K562 (cell line): ENCODE data around the gene ZNF33A. TPM values are rescaled to one million over a fixed set of nuclear protein-coding genes. Genes with fewer than 3 reads are reported as not detected.
A peak's percentile ranks its signal among the peaks of the same experiment; 100 is the strongest.

ENCODE experiments used
- ATAC-seq: fragments of 200-7000 bp; cut with Tn5 transposase; 3 replicates; pipeline ENCODE4 v1.9.1; 2020; ENCODE audit warnings: moderate library complexity
- BruUV-seq: library from RNA; stranded (reverse); fragments of 400-500 nt; replicated peaks from 2 replicates; lab custom pipeline; 2021; lab: Mats Ljungman, UMichigan
- CTCF ChIA-PET: fragments of 300-600 bp; formaldehyde crosslinking; extraction: SDS; loops from one replicate; lab custom pipeline; 2021; ENCODE audit warnings: low intra/inter-chr PET ratio; lab: Yijun Ruan, JAX
- POLR2A ChIA-PET: fragments of 300-600, 350-650 bp; sonication (Branson Sonifier 250); formaldehyde crosslinking; extraction: SDS; loops from one replicate; lab custom pipeline; 2021; ENCODE audit warnings: antibody characterized with exemption, inconsistent platforms; lab: Yijun Ruan, JAX
- DNase-seq, 4 experiments: peaks; one replicate each; pipeline versions ENCODE4 v3.0.0 to v3.0.0-alpha.2; 2011 to 2018; ENCODE audit warnings: low spot score in 3 of 4, mixed read lengths in 3 of 4; ENCODE audit errors: extremely low read depth in 1 of 4
- FAIRE-seq: peaks from 2 replicates; lab custom pipeline; 2011; peaks lifted over from hg19 to GRCh38; lab: Jason Lieb, UNC
- H2AFZ ChIP-seq: 2 replicates; pipeline ENCODE4 v1.6.0; 2011; ENCODE audit warnings: low read depth, low read length, control low read depth, inconsistent platforms
- H3K27ac ChIP-seq: fragments of 200-600 bp; 3 replicates; pipeline ENCODE4 v1.8.0; 2011; ENCODE audit warnings: low read depth, mild to moderate bottlenecking, control low read depth, inconsistent platforms, low read length, moderate library complexity, mixed read lengths; ENCODE audit errors: extremely low read depth
- H3K27me3 ChIP-seq, 2 experiments: fragments of 300-600 bp in 1 of 2; 2 replicates in 1 of 2; 3 replicates in 1 of 2; pipeline versions ENCODE4 v1.6.0 to v1.8.0; 2011; ENCODE audit warnings: inconsistent platforms in 2 of 2, low read length in 2 of 2, mild to moderate bottlenecking in 1 of 2, mixed read lengths in 1 of 2, moderate library complexity in 1 of 2; ENCODE audit not compliant: control insufficient read depth in 2 of 2, insufficient read depth in 2 of 2
- H3K36me3 ChIP-seq: fragments of 300-600 bp; 3 replicates; pipeline ENCODE4 v1.8.0; 2011; ENCODE audit warnings: mild to moderate bottlenecking, low read length, inconsistent platforms; ENCODE audit not compliant: control insufficient read depth, insufficient read depth
- H3K4me1 ChIP-seq, 2 experiments: fragments of 200-600 bp in 1 of 2; replicated peaks in 1 of 2; 2 replicates in 1 of 2; 3 replicates in 1 of 2; pipeline versions ENCODE4 v1.5.1 to v1.8.0; 2011; ENCODE audit warnings: inconsistent platforms in 2 of 2, low read length in 2 of 2, mild to moderate bottlenecking in 1 of 2, mixed read lengths in 1 of 2, moderate library complexity in 1 of 2; ENCODE audit not compliant: control insufficient read depth in 2 of 2, insufficient read depth in 2 of 2
- H3K4me2 ChIP-seq: 2 replicates; pipeline ENCODE4 v1.6.1; 2011; ENCODE audit warnings: low read length, control low read depth, inconsistent platforms, mixed read lengths; ENCODE audit not compliant: insufficient read depth
- H3K4me3 ChIP-seq: fragments of 200-600 bp; sonication (generic), shearing (Covaris generic); 2 replicates; pipeline ENCODE4 v1.5.1; 2016; ENCODE audit warnings: control low read depth, inconsistent platforms
- H3K79me2 ChIP-seq: fragments of 200-600 bp; 3 replicates; pipeline ENCODE4 v1.8.0; 2011; ENCODE audit warnings: low read length, inconsistent platforms; ENCODE audit not compliant: control insufficient read depth, insufficient read depth
- H3K9ac ChIP-seq, 2 experiments: 2 replicates each; pipeline versions ENCODE4 v1.6.0 to v1.6.1; 2011; ENCODE audit warnings: low read depth in 2 of 2, low read length in 2 of 2, control low read depth in 1 of 2, inconsistent platforms in 1 of 2, mild to moderate bottlenecking in 1 of 2, mixed read lengths in 1 of 2; ENCODE audit not compliant: insufficient read depth in 1 of 2
- H3K9me1 ChIP-seq: one replicate; pipeline ENCODE4 v1.6.0; 2011; ENCODE audit warnings: inconsistent platforms, mild to moderate bottlenecking, low read length, moderate library complexity; ENCODE audit not compliant: control insufficient read depth, insufficient read depth
- H3K9me3 ChIP-seq: replicated peaks from 2 replicates; pipeline ENCODE4 v1.5.1; 2011; ENCODE audit warnings: low read depth, low read length, inconsistent platforms; ENCODE audit not compliant: control insufficient read depth, insufficient read depth
- H4K20me1 ChIP-seq: replicated peaks from 2 replicates; pipeline ENCODE4 v1.6.1; 2011; ENCODE audit warnings: low read length, inconsistent platforms, mixed read lengths; ENCODE audit not compliant: control insufficient read depth, insufficient read depth
- C11orf30 ChIP-seq: fragments of 450-650 bp; IDR thresholded peaks from 2 replicates; pipeline ENCODE4 v1.6.1; 2016; ENCODE audit warnings: low read depth, mild to moderate bottlenecking
- CBX3 ChIP-seq, 2 experiments: IDR thresholded peaks; 1 replicate in 1 of 2; 2 replicates in 1 of 2; pipeline ENCODE4 v1.6.1; 2012; ENCODE audit warnings: inconsistent platforms in 2 of 2, low read length in 2 of 2, borderline replicate concordance in 1 of 2, control low read depth in 1 of 2
- GABPB1 ChIP-seq: sonication (generic); formaldehyde crosslinking; IDR thresholded peaks from 2 replicates; pipeline ENCODE4 v1.8.0; 2022; ENCODE audit warnings: mild to moderate bottlenecking, missing genetic modification reagents
- HDAC6 ChIP-seq: IDR thresholded peaks from 2 replicates; pipeline ENCODE4 v1.6.1; 2012; ENCODE audit warnings: low read depth, mild to moderate bottlenecking, control low read depth, inconsistent platforms, low read length, moderate library complexity
- STAG1 ChIP-seq: sonication (generic); formaldehyde crosslinking; IDR thresholded peaks from 2 replicates; pipeline ENCODE4 v1.5.0; 2020; ENCODE audit warnings: missing genetic modification reagents, borderline replicate concordance
- TAF9B ChIP-seq: fragments of 450-650 bp; IDR thresholded peaks from 2 replicates; pipeline ENCODE4 v1.6.1; 2018; ENCODE audit warnings: mild to moderate bottlenecking; ENCODE audit not compliant: partially characterized antibody
- THRAP3 ChIP-seq: fragments of 450-650 bp; IDR thresholded peaks from 2 replicates; pipeline ENCODE4 v1.6.1; 2016; ENCODE audit warnings: mild to moderate bottlenecking, inconsistent platforms, borderline replicate concordance
- ZBTB8A ChIP-seq: fragments of 450-650 bp; IDR thresholded peaks from 2 replicates; pipeline ENCODE4 v1.6.1; 2018; ENCODE audit warnings: mild to moderate bottlenecking, moderate library complexity; ENCODE audit not compliant: partially characterized antibody
- ZFX ChIP-seq: sonication (generic); formaldehyde crosslinking; IDR thresholded peaks from 2 replicates; pipeline ENCODE4 v1.8.0; 2022; ENCODE audit warnings: mild to moderate bottlenecking, missing genetic modification reagents, moderate library complexity
- ZZZ3 ChIP-seq: fragments of 450-650 bp; IDR thresholded peaks from 2 replicates; pipeline ENCODE4 v1.6.1; 2016; ENCODE audit warnings: antibody characterized with exemption, mild to moderate bottlenecking, moderate library complexity
- WGBS: fragments of 100-300 bp; shearing (Covaris generic); methylation state at CpG from one replicate; pipeline ENCODE4 v1.1.6; 2016; ENCODE audit warnings: low coverage, mixed read lengths; ENCODE audit not compliant: insufficient coverage; ENCODE audit errors: missing lambda C conversion rate; 5-methylcytosine and 5-hydroxymethylcytosine counted together
- in situ Hi-C: fragments of 300-500 bp; cut with MboI; formaldehyde crosslinking; loops from 4 replicates; pipeline ENCODE4 v1.15.0; 2018; ENCODE audit warnings: inconsistent platforms, mixed read lengths
- intact Hi-C: fragments of 100-400 bp; cut with micrococcal nuclease; formaldehyde crosslinking; loops from 2 replicates; pipeline ENCODE4 v1.14.2; 2022
- polyA plus RNA-seq, 8 experiments: library from polyadenylated mRNA; depleted of rRNA in 4 of 8; stranded (reverse) in 5 of 8; unstranded in 3 of 8; fragments of >200 nt; fragmentation: Nextera tagmentation in 2 of 8; fragmentation: Illumina TruSeq in 1 of 8; extraction: Ambion mirVana in 2 of 8; extraction: Trizol in 1 of 8; gene quantifications; 2 replicates each; pipeline versions ENCODE4 v1.2.1 to v1.2.3, GENCODE V29; 2011 to 2014; ENCODE audit warnings: inconsistent platforms in 1 of 8, missing spikeins in 1 of 8
- total RNA-seq, 7 experiments: library from RNA; depleted of rRNA in 6 of 7; stranded (reverse); fragments of >200 nt in 6 of 7; fragmentation: Illumina TruSeq in 2 of 7; extraction: Trizol in 2 of 7; gene quantifications; 2 replicates each; pipeline versions ENCODE4 v1.2.1 to v1.2.3, GENCODE V29; 2011 to 2021; ENCODE audit warnings: low replicate concordance in 1 of 7
- TF ChIP-seq, protein P1 (sequence below), 2 experiments: fragments of 250-450 bp in 1 of 2; fragments of 450-650 bp in 1 of 2; sonication (Bioruptor Pico) in 1 of 2; IDR thresholded peaks; 2 replicates each; pipeline versions ENCODE4 v1.6.1 to v1.8.0; 2016 to 2021; ENCODE audit warnings: mild to moderate bottlenecking in 2 of 2, moderate library complexity in 2 of 2, missing compliant biosample characterization in 1 of 2, missing genetic modification characterization in 1 of 2
- TF ChIP-seq, protein P2 (sequence below): fragments of 200-400 bp; formaldehyde crosslinking; IDR thresholded peaks from 2 replicates; pipeline ENCODE4 v1.6.1; 2017; ENCODE audit warnings: mild to moderate bottlenecking, low read depth, low read length, moderate library complexity
- TF ChIP-seq, protein P3 (sequence below): fragments of 250-450 bp; sonication (Bioruptor Pico); IDR thresholded peaks from 2 replicates; pipeline ENCODE4 v1.8.0; 2022; ENCODE audit warnings: moderate library complexity, mild to moderate bottlenecking, inconsistent platforms
- TF ChIP-seq, protein P4 (sequence below), 2 experiments: IDR thresholded peaks; 2 replicates each; pipeline ENCODE4 v1.6.1; 2011; ENCODE audit warnings: borderline replicate concordance in 1 of 2, control low read depth in 1 of 2, low read depth in 1 of 2, low read length in 1 of 2, mild to moderate bottlenecking in 1 of 2, mixed read lengths in 1 of 2, moderate library complexity in 1 of 2; ENCODE audit not compliant: insufficient read depth in 1 of 2, insufficient read length in 1 of 2, poor library complexity in 1 of 2, severe bottlenecking in 1 of 2; ENCODE audit errors: extremely low read depth in 1 of 2

ZNF33A gene
- total and polyA plus RNA-seq, 9 of the 15 experiments (the other 6 are each of a cell fraction or from before 2014, with no cell fraction given) = 8.1 to 27.5 (median 16.4) TPM

DNA sequence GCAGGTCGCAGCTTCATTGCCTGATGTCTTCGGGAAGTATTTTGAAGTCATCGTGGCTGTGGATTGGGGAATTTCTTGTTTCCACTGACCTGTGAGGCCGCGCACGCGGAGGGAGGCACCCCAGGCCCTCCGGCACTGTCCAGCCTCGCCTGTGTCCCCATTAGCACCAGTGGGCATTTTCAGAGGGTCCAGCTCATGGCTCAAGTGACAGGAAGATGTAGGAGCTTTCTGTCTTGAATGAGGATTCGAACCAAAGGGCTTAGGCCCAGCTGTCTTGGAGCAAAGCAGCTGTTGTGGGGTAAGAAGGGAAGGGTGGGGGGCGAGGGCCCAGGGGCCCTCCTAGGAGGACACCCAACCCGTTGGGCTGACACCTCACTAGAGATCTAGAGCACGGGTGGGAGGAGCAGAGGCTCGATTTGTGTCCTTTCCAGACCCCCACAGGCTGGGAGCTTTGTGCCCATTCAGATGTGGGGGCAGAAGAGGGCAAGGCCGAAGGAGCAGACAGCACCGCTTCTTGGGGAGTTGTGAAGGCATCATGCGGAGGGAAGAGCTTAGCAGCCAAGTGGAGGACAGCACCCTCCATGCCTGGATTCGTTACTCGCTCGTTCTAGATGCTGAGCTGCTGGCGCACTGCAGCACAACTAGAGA is 84.6 kb downstream of the ZNF33A start:
- CTCF ChIA-PET = no interaction called here
- no peak for TF ChIP-seq ZFX (CRISPR knock-in tag)
- TF ChIP-seq GABPB1 = 0 out of 2 replicates have a peak, but pooled peaks have one; percentile 4
- TF ChIP-seq THRAP3 = no peak
- TF ChIP-seq, protein P1, sequence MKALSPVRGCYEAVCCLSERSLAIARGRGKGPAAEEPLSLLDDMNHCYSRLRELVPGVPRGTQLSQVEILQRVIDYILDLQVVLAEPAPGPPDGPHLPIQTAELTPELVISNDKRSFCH (CRISPR knock-in tag; IDR thresholded peaks at IDR 0.05) = no peak
- TF ChIP-seq, protein P1 (tag; IDR thresholded peaks at IDR 0.05) = no peak
- TF ChIP-seq, protein P2, sequence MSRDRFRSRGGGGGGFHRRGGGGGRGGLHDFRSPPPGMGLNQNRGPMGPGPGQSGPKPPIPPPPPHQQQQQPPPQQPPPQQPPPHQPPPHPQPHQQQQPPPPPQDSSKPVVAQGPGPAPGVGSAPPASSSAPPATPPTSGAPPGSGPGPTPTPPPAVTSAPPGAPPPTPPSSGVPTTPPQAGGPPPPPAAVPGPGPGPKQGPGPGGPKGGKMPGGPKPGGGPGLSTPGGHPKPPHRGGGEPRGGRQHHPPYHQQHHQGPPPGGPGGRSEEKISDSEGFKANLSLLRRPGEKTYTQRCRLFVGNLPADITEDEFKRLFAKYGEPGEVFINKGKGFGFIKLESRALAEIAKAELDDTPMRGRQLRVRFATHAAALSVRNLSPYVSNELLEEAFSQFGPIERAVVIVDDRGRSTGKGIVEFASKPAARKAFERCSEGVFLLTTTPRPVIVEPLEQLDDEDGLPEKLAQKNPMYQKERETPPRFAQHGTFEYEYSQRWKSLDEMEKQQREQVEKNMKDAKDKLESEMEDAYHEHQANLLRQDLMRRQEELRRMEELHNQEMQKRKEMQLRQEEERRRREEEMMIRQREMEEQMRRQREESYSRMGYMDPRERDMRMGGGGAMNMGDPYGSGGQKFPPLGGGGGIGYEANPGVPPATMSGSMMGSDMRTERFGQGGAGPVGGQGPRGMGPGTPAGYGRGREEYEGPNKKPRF = no peak
- no peak for TF ChIP-seq C11orf30
- TF ChIP-seq, protein P3, sequence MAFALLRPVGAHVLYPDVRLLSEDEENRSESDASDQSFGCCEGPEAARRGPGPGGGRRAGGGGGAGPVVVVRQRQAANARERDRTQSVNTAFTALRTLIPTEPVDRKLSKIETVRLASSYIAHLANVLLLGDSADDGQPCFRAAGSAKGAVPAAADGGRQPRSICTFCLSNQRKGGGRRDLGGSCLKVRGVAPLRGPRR (CRISPR knock-in tag) = no peak
- TF ChIP-seq STAG1 (CRISPR knock-in tag) = no peak
- TF ChIP-seq TAF9B = no peak
- TF ChIP-seq, protein P4, sequence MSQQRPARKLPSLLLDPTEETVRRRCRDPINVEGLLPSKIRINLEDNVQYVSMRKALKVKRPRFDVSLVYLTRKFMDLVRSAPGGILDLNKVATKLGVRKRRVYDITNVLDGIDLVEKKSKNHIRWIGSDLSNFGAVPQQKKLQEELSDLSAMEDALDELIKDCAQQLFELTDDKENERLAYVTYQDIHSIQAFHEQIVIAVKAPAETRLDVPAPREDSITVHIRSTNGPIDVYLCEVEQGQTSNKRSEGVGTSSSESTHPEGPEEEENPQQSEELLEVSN (IDR thresholded peaks at IDR 0.05; ENCODE audit: borderline replicate concordance in 1 of 2, extremely low read depth in 1 of 2, insufficient read depth in 1 of 2, insufficient read length in 1 of 2, low read depth in 1 of 2, low read length in 1 of 2, poor library complexity in 1 of 2, severe bottlenecking in 1 of 2) = peak; percentile 1 to 11
- no peak for TF ChIP-seq ZBTB8A
- no peak for TF ChIP-seq ZZZ3
- TF ChIP-seq CBX3 (IDR thresholded peaks at IDR 0.05; ENCODE audit: borderline replicate concordance in 1 of 2, low read length in 2 of 2) = no peak
- no peak for TF ChIP-seq HDAC6

More for the DNA sequence above, 84.6 kb downstream of the ZNF33A start:
- intact Hi-C loops = loop anchor here (2.0 to 10.0 kb wide), 2 partner anchors 84 to 120 kb away; partner anchors contain the start of genes ZNF25 and ZNF33A
- Histone ChIP-seq H3K36me3 (peaks cover 40% of the 10 kb centered on the region), H3K27ac (peak overlapping the region; percentile 71; the same call in 2 of the 3 replicates), H3K4me2 (peak overlapping the region; percentile 82), H4K20me1 (no peaks in the 10 kb centered on the region), H3K79me2 (peaks cover 15% of the 10 kb centered on the region), H2AFZ (peak overlapping the region; percentile 96), H3K4me3 (peak overlapping the region; percentile 58), H3K9me1 (no peaks in the 10 kb centered on the region), H3K27me3 (no peaks in the 10 kb centered on the region), H3K9me3 (peaks cover 12% of the 10 kb centered on the region), H3K9ac (peak overlapping the region; percentile 76 to 90; a peak in 3 of 4 replicates), H3K4me1 (peaks cover 3 to 11% of the 10 kb centered on the region in 2 experiments; a peak in 3 of 5 replicates)
- ATAC-seq = peak; percentile 4; the same call in 2 of the 3 replicates
- WGBS = 45% methylated on average over 20 of the region's 21 CpGs
- in situ Hi-C loops = no loop called here
- BruUV-seq = no TSS peak
- POLR2A ChIA-PET = no interaction called here
- DNase-seq = peak in 2 of 4 experiments; percentile 25
- FAIRE-seq = no peak
